HT-29 (cell line): Measurements from ENCODE around the gene RIC3. TPM values are rescaled to one million over a fixed set of nuclear protein-coding genes. Genes with fewer than 3 reads are reported as not detected.

Experiments
- DNase-seq: peaks from one replicate; pipeline ENCODE4 v3.0.0-alpha.2; 2015; ENCODE audit warnings: low spot score
- total RNA-seq: library from RNA; depleted of rRNA; stranded (reverse); fragments of >200 nt; shearing (Covaris generic); gene quantifications from 2 replicates; pipeline ENCODE4 v1.2.3, GENCODE V29; 2014

RIC3 gene
- total RNA-seq, 1 experiment from 2014 or later: not detected

- no peak for DNase-seq
These were observed 78.9 kb downstream of the RIC3 start for GRCh38 chr11:8089791-8090510.

- no peak for DNase-seq
These were observed 81.1 kb downstream of the RIC3 start for GRCh38 chr11:8087756-8088155.

DNA sequence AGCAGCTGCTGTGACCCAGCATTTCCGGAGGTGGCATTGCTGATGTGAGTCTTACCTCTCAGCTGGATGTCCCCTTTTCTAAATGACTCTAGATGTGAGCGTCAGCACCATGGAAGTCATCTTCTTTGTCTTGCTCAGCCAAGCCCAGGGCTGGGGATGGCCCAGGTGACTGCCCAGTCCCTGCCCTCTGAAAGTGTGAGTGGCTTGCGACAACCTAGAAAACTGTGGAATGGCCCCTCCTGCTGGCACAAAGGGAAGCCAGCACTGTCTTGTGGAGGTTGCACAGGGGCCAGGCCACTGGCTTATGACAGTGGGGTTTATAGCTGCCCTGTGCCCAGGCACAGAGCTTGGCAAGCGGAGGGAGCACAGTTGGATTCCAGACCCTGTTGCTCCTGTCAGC, 81.6 kb downstream of the RIC3 start:
- no peak for DNase-seq

DNA sequence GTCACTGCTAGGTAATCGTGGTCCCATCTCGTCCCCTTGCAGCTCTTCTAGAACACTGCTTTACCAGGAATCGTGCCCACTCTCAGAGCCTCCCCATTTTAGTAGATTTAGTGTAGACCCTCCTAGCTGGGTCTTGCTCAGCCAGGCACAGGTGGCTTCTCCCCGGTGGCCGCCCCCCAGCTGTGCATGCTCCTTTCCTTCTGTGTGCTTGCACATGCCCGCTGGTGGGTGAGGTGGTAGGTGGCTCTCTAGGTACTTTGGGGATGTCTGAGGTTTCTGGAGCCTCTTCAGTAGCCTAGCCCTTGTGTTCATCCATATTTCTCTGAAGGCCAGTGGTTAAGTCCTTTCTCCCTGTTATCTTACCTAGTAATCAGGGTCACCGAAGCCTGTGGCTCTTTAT, 82.3 kb downstream of the RIC3 start:
- DNase-seq: no peak

DNA sequence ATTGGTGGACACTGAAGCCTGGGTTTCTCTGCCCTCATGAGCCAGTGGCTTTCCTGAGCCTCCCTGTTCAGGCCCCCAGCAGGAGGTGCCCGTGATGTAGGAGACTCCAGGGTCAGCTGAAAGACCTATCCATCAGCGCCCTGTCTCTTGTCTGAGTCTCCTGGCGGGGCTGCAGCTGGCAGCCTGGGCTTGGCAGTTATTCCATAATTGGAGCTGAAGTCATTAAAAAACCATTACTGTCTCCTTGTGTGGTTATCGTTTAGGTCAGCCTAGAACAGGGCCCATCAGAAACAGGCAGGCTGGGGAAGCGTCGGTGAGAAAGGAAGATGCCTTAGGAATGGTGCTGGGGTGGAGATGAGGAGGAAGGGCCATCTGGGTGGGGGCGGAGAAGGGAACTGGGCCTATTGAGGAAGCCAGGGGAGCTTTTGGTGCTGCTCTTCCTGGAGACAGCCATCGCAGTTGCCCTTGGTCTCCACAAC, 82.8 kb downstream of the RIC3 start:
- no peak for DNase-seq

GRCh38 chr11:8085011-8085645, 83.7 kb downstream of the RIC3 start:
- no peak for DNase-seq

GRCh38 chr11:8084352-8084751, 84.5 kb downstream of the RIC3 start:
- DNase-seq: no peak

DNA sequence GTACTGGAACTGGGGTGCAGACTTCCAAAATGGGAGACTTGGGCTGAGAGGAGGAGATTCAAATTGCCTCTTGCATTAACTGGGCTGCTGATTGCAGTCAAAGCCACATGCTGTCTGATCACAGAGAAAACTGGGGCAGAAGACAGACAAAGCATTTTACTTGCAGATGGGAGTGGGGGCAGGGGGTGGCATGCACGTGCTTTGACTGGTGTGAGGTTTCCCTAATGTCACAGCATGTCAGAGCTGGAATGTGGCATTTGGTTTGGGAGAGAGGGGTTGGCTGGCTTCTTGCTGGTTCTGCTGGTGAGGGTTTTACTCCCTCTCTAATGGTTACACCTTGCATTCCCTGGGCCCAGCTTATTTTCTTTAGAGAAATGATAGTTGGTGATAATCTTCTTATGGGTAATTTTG, 84.9 kb downstream of the RIC3 start:
- DNase-seq: no peak

DNA sequence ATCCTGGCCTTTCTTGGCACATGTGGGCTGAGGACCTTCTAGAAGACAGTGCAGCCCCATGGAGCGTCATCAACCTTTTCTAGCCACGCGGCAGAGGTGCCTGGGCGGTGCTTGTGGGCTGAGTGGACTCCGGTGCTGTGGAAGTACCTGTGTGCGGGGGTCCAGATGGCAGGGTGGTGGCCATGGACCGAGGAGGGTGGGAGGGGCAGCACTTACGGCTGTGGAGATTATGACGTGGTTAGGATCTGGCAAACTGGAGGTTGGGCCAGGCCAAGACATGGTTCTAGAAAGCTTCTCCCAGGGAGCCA, 85.8 kb downstream of the RIC3 start:
- DNase-seq: no peak

DNA sequence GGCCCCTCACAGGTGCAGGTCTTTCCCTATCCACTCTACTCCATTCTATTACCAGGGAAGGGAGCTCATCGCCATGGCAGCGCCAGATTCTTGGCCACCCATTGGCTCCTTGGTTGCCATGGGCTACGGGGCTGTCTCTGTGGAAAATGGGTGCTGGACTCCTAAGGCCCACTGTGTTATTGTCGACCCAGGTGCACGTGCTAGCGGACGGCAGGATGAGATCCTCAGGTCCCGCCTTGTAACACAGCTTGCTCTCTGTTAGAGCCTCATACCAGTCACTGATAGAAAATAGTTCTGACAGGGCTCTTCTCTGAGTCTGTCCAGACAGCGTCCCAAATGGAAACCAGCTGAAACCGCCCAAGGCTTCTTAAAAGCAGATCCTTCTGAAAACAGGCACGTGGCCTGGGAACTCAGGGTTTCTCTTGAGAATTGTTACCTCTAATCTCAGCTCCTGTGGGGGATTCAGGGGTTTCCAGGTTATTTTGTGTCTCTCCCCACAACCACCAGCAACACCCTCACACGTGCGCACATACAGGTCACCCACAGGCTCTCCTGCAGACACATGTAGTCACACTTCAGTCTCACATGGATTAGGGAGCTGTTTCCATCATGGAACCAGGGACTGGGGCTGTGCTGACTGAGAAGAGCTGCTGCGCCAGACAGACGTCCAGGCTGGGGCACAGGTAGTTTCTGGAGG, 86.3 kb downstream of the RIC3 start:
- DNase-seq: no peak

DNA sequence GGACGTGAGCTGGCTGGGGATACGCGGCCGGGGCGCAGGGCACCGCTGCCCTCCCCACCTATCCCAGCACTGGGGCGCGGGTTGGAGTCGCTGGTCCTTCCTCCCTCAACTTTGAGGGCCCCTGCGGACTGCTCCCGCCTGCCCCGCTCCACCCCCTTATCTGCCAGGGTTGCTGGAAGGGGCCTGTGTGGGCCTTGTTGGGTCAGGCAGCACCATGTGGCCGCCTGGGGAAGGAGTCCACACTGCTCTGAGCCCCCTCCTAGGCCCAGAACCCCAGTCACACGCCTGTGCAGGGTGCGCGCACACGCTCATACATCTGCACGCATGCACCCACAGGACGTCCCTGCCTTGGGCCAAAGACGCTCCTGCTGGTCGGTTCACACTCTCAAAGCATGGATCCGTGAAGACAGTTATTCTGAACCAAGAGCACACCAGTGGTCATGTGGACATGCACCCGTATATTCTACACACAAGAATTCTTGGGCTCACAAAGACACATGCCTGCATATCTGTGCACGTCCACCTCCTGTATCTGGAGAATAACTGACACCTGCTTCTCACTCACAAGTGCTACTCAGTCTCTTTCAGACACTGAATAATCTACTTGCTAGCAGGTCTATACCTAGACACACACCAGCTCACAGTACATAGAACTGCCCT, 87.1 kb downstream of the RIC3 start:
- DNase-seq: no peak

- DNase-seq: no peak
These were observed 87.9 kb downstream of the RIC3 start, which contains the start of gene TUB for GRCh38 chr11:8080674-8081590. TUB (plus strand) TSS chr11:8081211; CDS start chr11:8081511, 300 bp downstream.

DNA sequence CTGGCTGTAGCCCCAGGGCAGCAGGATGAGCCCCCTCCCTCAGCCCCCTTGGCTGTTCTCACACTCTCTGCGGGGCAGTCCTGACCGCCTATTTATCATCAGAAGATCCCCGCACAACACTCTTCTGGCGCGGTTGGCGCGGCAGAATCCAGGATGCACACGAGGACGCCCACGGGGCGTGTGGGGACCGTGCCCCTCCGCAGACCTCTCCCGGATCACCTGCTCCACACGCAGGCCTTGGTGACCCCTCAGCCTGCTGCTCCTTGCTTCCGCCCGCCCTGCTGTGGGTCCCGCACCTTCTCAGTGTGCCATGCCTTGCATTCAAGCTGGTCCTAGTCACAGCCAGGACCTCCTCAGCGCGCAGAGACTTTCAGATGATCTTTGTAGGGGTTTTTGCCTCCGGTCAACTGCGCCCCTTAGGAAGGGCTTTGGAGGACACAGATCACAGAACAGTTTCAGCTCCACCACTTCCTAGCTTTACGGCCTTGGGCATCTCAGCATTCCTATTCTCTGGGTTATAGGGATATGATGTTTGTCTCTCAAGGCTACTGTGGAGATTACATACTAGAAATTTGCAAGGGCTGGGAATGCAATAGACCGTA, 88.7 kb downstream of the RIC3 start:
- no peak for DNase-seq

- no peak for DNase-seq
These were observed 89.6 kb downstream of the RIC3 start for GRCh38 chr11:8079111-8079675.

DNA sequence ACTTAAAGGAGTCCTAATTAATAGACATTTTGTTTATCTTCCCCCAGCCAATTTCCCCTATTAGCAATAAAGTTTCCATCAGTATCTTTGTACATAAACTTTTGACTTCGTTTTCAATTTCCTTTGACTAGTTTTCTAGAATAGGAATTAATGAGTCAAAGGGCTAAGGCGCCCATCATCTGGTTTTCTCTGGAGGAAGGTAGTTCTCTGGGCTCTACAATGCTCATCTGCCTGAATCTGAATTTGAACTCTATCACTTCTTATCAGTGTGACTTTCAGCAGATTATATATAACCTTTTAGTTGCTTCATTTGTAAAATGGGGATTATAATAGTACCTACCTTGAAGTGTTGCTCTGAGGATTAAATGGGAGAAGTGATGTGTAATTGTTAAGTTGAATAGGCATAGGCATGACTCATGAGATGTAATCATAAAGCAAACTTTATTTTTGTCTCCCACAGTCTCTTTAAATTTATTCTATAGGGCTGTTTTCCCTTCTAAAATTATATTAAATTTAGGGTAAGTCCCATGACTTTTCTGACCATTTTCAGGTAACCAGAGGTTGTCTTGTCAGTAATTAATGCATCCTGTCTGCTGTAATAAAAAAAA, 93.6 kb downstream of the RIC3 start:
- DNase-seq: no peak

- DNase-seq: no peak
These were observed 96.9 kb downstream of the RIC3 start for GRCh38 chr11:8071616-8072581.

- DNase-seq: peak; percentile 41
These were observed 98.3 kb downstream of the RIC3 start for GRCh38 chr11:8070417-8071115.

DNA sequence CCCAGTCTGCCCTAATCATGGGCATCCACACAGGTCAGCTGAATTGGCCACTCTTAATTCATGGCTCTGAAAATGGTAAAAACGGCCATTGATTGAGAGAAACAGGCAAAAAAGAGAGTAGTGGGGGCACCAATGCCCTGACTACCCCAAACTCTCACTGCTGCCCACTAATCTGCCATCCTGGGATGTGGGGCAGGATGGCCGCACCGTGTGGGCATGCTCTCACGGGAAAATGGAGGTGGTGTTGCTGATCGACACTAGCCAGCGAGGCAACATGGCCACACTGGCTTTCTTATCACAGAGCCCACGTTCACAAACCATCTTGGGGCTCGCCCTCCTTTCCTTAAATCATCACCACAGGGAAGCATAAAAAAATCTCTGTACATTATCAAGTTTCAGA, 99.1 kb downstream of the RIC3 start:
- DNase-seq: no peak
